SH-SY5Y (cell line): ENCODE measurements around the gene TGOLN2.

ENCODE experiments used
- GATA2 ChIP-seq: IDR thresholded peaks from 2 replicates; pipeline ENCODE4 v1.6.1; 2011; ENCODE audit warnings: mild to moderate bottlenecking, low read depth, low read length
- GATA3 ChIP-seq: IDR thresholded peaks from 2 replicates; pipeline ENCODE4 v1.6.1; 2011; ENCODE audit warnings: low read depth, mild to moderate bottlenecking, low read length, moderate library complexity

- no peak for TF ChIP-seq GATA2
- TF ChIP-seq GATA3, result no peak
Observed at GRCh38 chr2:85327822-85328617, at the start of gene TGOLN2.
